Activated CD8-positive, alpha-beta T cell treated with anti-CD3 and anti-CD28 coated beads, Interleukin-2, amount 10 ng/mL, durations not matched to agents 7 days and 5 days (primary cell): ENCODE results near the gene OR10S1. TPM values are rescaled to one million over a fixed set of nuclear protein-coding genes. Genes with fewer than 3 reads are reported as not detected.

Experiments used
- ATAC-seq: fragments of 150-1000 bp; cut with Tn5 transposase; one replicate; pipeline ENCODE4 v1.10.0; 2021; ENCODE audit warnings: moderate library complexity
- CTCF ChIA-PET: fragments of 350-600 bp; sonication (Branson Sonifier 250); formaldehyde crosslinking; loops from one replicate; lab custom pipeline; 2021; ENCODE audit warnings: antibody characterized with exemption; lab: Charles Lee
- POLR2A ChIA-PET: fragments of 350-600 bp; sonication (Branson Sonifier 250); formaldehyde crosslinking; loops from one replicate; lab custom pipeline; 2021; ENCODE audit warnings: antibody characterized with exemption; lab: Charles Lee
- DNase-seq: peaks from one replicate; pipeline ENCODE4 v3.0.0-alpha.2; 2020
- H3K27ac Mint-ChIP-seq: one replicate; pipeline ENCODE4 v1.8.0; 2021; ENCODE audit warnings: mild to moderate bottlenecking, mixed read lengths
- H3K27me3 Mint-ChIP-seq: one replicate; pipeline ENCODE4 v1.8.0; 2021; ENCODE audit warnings: low read depth, mixed read lengths
- H3K36me3 Mint-ChIP-seq: one replicate; pipeline ENCODE4 v1.8.0; 2021; ENCODE audit warnings: low read depth, mixed read lengths
- H3K4me1 Mint-ChIP-seq: one replicate; pipeline ENCODE4 v1.8.0; 2021; ENCODE audit warnings: low read depth, mixed read lengths
- H3K4me3 Mint-ChIP-seq: one replicate; pipeline ENCODE4 v1.8.0; 2021; ENCODE audit warnings: mild to moderate bottlenecking, mixed read lengths
- H3K9me3 Mint-ChIP-seq: one replicate; pipeline ENCODE4 v1.8.0; 2022; ENCODE audit warnings: mixed read lengths; ENCODE audit not compliant: insufficient read depth
- total RNA-seq, 2 experiments: library from RNA; stranded (reverse); gene quantifications; one replicate each; pipeline ENCODE4 v1.2.3, GENCODE V29; 2021

OR10S1 gene
- total RNA-seq, 2 experiments from 2014 or later, result not detected

DNA sequence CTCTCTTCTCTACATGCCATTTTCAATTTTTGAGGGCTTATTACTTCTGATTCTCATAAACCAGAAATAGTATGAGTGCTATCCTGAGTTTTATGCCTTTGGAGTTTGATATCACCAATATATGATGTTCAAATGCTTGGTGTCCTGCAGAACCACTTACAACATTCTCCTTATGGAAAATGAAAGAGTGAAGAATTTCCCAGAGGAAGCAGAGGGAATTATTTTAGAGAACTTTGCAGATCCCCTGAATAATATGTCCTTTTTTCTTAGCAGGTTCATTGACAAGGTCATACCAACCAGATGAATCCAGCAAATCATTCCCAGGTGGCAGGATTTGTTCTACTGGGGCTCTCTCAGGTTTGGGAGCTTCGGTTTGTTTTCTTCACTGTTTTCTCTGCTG lies 38.3 kb downstream of the OR10S1 start, which contains the start of gene OR4D5:
Gene OR4D5 (plus strand): TSS at position 301 of the 400 bp plus-strand sequence. CDS start 0 bp downstream, at position 301.
- Mint-ChIP-seq H3K4me3 (no peak within 1 kb of the TSS), H3K9me3 (no peaks in the 10 kb centered on the region), H3K4me1 (no peaks in the 10 kb centered on the region), H3K27me3 (no peaks in the 10 kb centered on the region), H3K36me3 (no peaks in the 10 kb centered on the region), H3K27ac (no peak within 1 kb of the TSS)
- ChIA-PET CTCF (no interaction called here), POLR2A (no interaction called here)
- ATAC-seq, result no peak
- DNase-seq, result no peak

Other genes starting within 250 kb of the OR10S1 start
- 10 to 100 TPM; 13.6 to 13.8 TPM for gene ZNF202, start 236.1 kb downstream of the OR10S1 start, total RNA-seq
- not detected for gene OR6X1, start 223.3 kb downstream of the OR10S1 start, total RNA-seq
- not detected for gene OR6M1, start 171.4 kb downstream of the OR10S1 start, total RNA-seq
- not detected for gene TMEM225, start 92.1 kb downstream of the OR10S1 start, total RNA-seq
- not detected for gene OR8D4, start 75.6 kb downstream of the OR10S1 start, total RNA-seq
- gene OR4D5, start 38.2 kb downstream of the OR10S1 start, total RNA-seq, result not detected
- not detected for gene OR6T1, start 33.9 kb downstream of the OR10S1 start, total RNA-seq
- not detected for gene OR10G6, start 17.4 kb upstream of the OR10S1 start, total RNA-seq
- gene OR10G4, start 35.2 kb upstream of the OR10S1 start, total RNA-seq, result not detected
- gene OR10G9, start 45.2 kb upstream of the OR10S1 start, total RNA-seq, result not detected
- gene OR10G8, start 49.0 kb upstream of the OR10S1 start, total RNA-seq, result not detected
- gene OR10G7, start 63.5 kb upstream of the OR10S1 start, total RNA-seq, result not detected
- gene VWA5A, start 137.7 kb upstream of the OR10S1 start, total RNA-seq, result 1 to 10 TPM; 3.3 to 3.8 TPM
- not detected for gene OR10D3, start 205.6 kb upstream of the OR10S1 start, total RNA-seq